K562 (cell line): ENCODE results near the gene MACF1. TPM values are rescaled to one million over a fixed set of nuclear protein-coding genes. Genes with fewer than 3 reads are reported as not detected.

ENCODE experiments used
- ATAC-seq: fragments of 200-7000 bp; cut with Tn5 transposase; 3 replicates; pipeline ENCODE4 v1.9.1; 2020; ENCODE audit warnings: moderate library complexity
- BruUV-seq: library from RNA; stranded (reverse); fragments of 400-500 nt; replicated peaks from 2 replicates; lab custom pipeline; 2021; lab: Mats Ljungman, UMichigan
- CTCF ChIA-PET: fragments of 300-600 bp; formaldehyde crosslinking; extraction: SDS; loops from one replicate; lab custom pipeline; 2021; ENCODE audit warnings: low intra/inter-chr PET ratio; lab: Yijun Ruan, JAX
- POLR2A ChIA-PET: fragments of 300-600, 350-650 bp; sonication (Branson Sonifier 250); formaldehyde crosslinking; extraction: SDS; loops from one replicate; lab custom pipeline; 2021; ENCODE audit warnings: antibody characterized with exemption, inconsistent platforms; lab: Yijun Ruan, JAX
- DNase-seq, 4 experiments: peaks; one replicate each; pipeline versions ENCODE4 v3.0.0 to v3.0.0-alpha.2; 2011 to 2018; ENCODE audit warnings: low spot score in 3 of 4, mixed read lengths in 3 of 4; ENCODE audit errors: extremely low read depth in 1 of 4
- FAIRE-seq: peaks from 2 replicates; lab custom pipeline; 2011; peaks lifted over from hg19 to GRCh38; lab: Jason Lieb, UNC
- H2AFZ ChIP-seq: 2 replicates; pipeline ENCODE4 v1.6.0; 2011; ENCODE audit warnings: low read depth, low read length, control low read depth, inconsistent platforms
- H3K27ac ChIP-seq: fragments of 200-600 bp; 3 replicates; pipeline ENCODE4 v1.8.0; 2011; ENCODE audit warnings: low read depth, mild to moderate bottlenecking, control low read depth, inconsistent platforms, low read length, moderate library complexity, mixed read lengths; ENCODE audit errors: extremely low read depth
- H3K27me3 ChIP-seq, 2 experiments: fragments of 300-600 bp in 1 of 2; 2 replicates in 1 of 2; 3 replicates in 1 of 2; pipeline versions ENCODE4 v1.6.0 to v1.8.0; 2011; ENCODE audit warnings: inconsistent platforms in 2 of 2, low read length in 2 of 2, mild to moderate bottlenecking in 1 of 2, mixed read lengths in 1 of 2, moderate library complexity in 1 of 2; ENCODE audit not compliant: control insufficient read depth in 2 of 2, insufficient read depth in 2 of 2
- H3K36me3 ChIP-seq: fragments of 300-600 bp; 3 replicates; pipeline ENCODE4 v1.8.0; 2011; ENCODE audit warnings: mild to moderate bottlenecking, low read length, inconsistent platforms; ENCODE audit not compliant: control insufficient read depth, insufficient read depth
- H3K4me1 ChIP-seq, 2 experiments: fragments of 200-600 bp in 1 of 2; replicated peaks in 1 of 2; 2 replicates in 1 of 2; 3 replicates in 1 of 2; pipeline versions ENCODE4 v1.5.1 to v1.8.0; 2011; ENCODE audit warnings: inconsistent platforms in 2 of 2, low read length in 2 of 2, mild to moderate bottlenecking in 1 of 2, mixed read lengths in 1 of 2, moderate library complexity in 1 of 2; ENCODE audit not compliant: control insufficient read depth in 2 of 2, insufficient read depth in 2 of 2
- H3K4me2 ChIP-seq: 2 replicates; pipeline ENCODE4 v1.6.1; 2011; ENCODE audit warnings: low read length, control low read depth, inconsistent platforms, mixed read lengths; ENCODE audit not compliant: insufficient read depth
- H3K4me3 ChIP-seq: fragments of 200-600 bp; sonication (generic), shearing (Covaris generic); 2 replicates; pipeline ENCODE4 v1.5.1; 2016; ENCODE audit warnings: control low read depth, inconsistent platforms
- H3K79me2 ChIP-seq: fragments of 200-600 bp; 3 replicates; pipeline ENCODE4 v1.8.0; 2011; ENCODE audit warnings: low read length, inconsistent platforms; ENCODE audit not compliant: control insufficient read depth, insufficient read depth
- H3K9ac ChIP-seq, 2 experiments: 2 replicates each; pipeline versions ENCODE4 v1.6.0 to v1.6.1; 2011; ENCODE audit warnings: low read depth in 2 of 2, low read length in 2 of 2, control low read depth in 1 of 2, inconsistent platforms in 1 of 2, mild to moderate bottlenecking in 1 of 2, mixed read lengths in 1 of 2; ENCODE audit not compliant: insufficient read depth in 1 of 2
- H3K9me1 ChIP-seq: one replicate; pipeline ENCODE4 v1.6.0; 2011; ENCODE audit warnings: inconsistent platforms, mild to moderate bottlenecking, low read length, moderate library complexity; ENCODE audit not compliant: control insufficient read depth, insufficient read depth
- H3K9me3 ChIP-seq: replicated peaks from 2 replicates; pipeline ENCODE4 v1.5.1; 2011; ENCODE audit warnings: low read depth, low read length, inconsistent platforms; ENCODE audit not compliant: control insufficient read depth, insufficient read depth
- H4K20me1 ChIP-seq: replicated peaks from 2 replicates; pipeline ENCODE4 v1.6.1; 2011; ENCODE audit warnings: low read length, inconsistent platforms, mixed read lengths; ENCODE audit not compliant: control insufficient read depth, insufficient read depth
- ASH1L ChIP-seq: fragments of 450-650 bp; IDR thresholded peaks from 2 replicates; pipeline ENCODE4 v1.6.1; 2018; ENCODE audit warnings: borderline replicate concordance, mild to moderate bottlenecking, low read depth; ENCODE audit not compliant: partially characterized antibody
- ESRRB ChIP-seq: fragments of 250-450 bp; sonication (Bioruptor Pico); IDR thresholded peaks from 2 replicates; pipeline ENCODE4 v1.5.0; 2020; ENCODE audit warnings: mild to moderate bottlenecking, moderate library complexity, borderline replicate concordance
- GABPB1 ChIP-seq: sonication (generic); formaldehyde crosslinking; IDR thresholded peaks from 2 replicates; pipeline ENCODE4 v1.8.0; 2022; ENCODE audit warnings: mild to moderate bottlenecking, missing genetic modification reagents
- GMEB1 ChIP-seq: fragments of 250-450 bp; sonication (Bioruptor Pico); IDR thresholded peaks from 2 replicates; pipeline ENCODE4 v1.4.0; 2020; ENCODE audit warnings: mild to moderate bottlenecking
- IFI16 ChIP-seq: fragments of 250-450 bp; sonication (Bioruptor Pico); IDR thresholded peaks from 2 replicates; pipeline ENCODE4 v2.1.2; 2022; ENCODE audit warnings: mild to moderate bottlenecking, inconsistent platforms
- ILK ChIP-seq: fragments of 450-650 bp; IDR thresholded peaks from 2 replicates; pipeline ENCODE4 v1.6.1; 2016; ENCODE audit warnings: missing genetic modification characterization, low read depth, mild to moderate bottlenecking, missing compliant biosample characterization, moderate library complexity, borderline replicate concordance
- NELFE ChIP-seq: IDR thresholded peaks from 2 replicates; pipeline ENCODE4 v1.6.1; 2011; ENCODE audit warnings: mild to moderate bottlenecking; ENCODE audit not compliant: insufficient read depth, insufficient read length
- PKNOX1 ChIP-seq: fragments of 450-650 bp; IDR thresholded peaks from 2 replicates; pipeline ENCODE4 v1.6.1; 2016
- POU5F1 ChIP-seq: fragments of 150-350 bp; IDR thresholded peaks from 2 replicates; pipeline ENCODE4 v1.6.1; 2014; ENCODE audit warnings: borderline replicate concordance, low read length, low read depth, mild to moderate bottlenecking; ENCODE audit not compliant: partially characterized antibody
- SAFB2 ChIP-seq: fragments of 200-400 bp; formaldehyde crosslinking; IDR thresholded peaks from 2 replicates; pipeline ENCODE4 v1.6.1; 2018; ENCODE audit warnings: borderline replicate concordance, low read length, low read depth, moderate library complexity; ENCODE audit not compliant: severe bottlenecking
- SAP30 ChIP-seq: fragments of 200-600 bp; sonication (generic); IDR thresholded peaks from 2 replicates; pipeline ENCODE4 v1.6.1; 2012; ENCODE audit warnings: borderline replicate concordance, low read depth, mild to moderate bottlenecking, moderate library complexity, low read length, control low read depth, inconsistent platforms; ENCODE audit not compliant: insufficient read depth, poor library complexity, severe bottlenecking
- ZNF217 ChIP-seq: sonication (generic); formaldehyde crosslinking; IDR thresholded peaks from 2 replicates; pipeline ENCODE4 v1.8.0; 2022; ENCODE audit warnings: mild to moderate bottlenecking, missing genetic modification reagents
- ZNF253 ChIP-seq: fragments of 250-450 bp; sonication (Bioruptor Pico); conservative IDR thresholded peaks from 2 replicates; pipeline ENCODE4 v1.6.1; 2021; ENCODE audit warnings: mild to moderate bottlenecking
- ZNF263 ChIP-seq: sonication (generic); formaldehyde crosslinking; IDR thresholded peaks from 2 replicates; pipeline ENCODE4 v1.8.0; 2022; ENCODE audit warnings: mild to moderate bottlenecking, missing genetic modification reagents, borderline replicate concordance
- WGBS: fragments of 100-300 bp; shearing (Covaris generic); methylation state at CpG from one replicate; pipeline ENCODE4 v1.1.6; 2016; ENCODE audit warnings: low coverage, mixed read lengths; ENCODE audit not compliant: insufficient coverage; ENCODE audit errors: missing lambda C conversion rate; 5-methylcytosine and 5-hydroxymethylcytosine counted together
- in situ Hi-C: fragments of 300-500 bp; cut with MboI; formaldehyde crosslinking; loops from 4 replicates; pipeline ENCODE4 v1.15.0; 2018; ENCODE audit warnings: inconsistent platforms, mixed read lengths
- intact Hi-C: fragments of 100-400 bp; cut with micrococcal nuclease; formaldehyde crosslinking; loops from 2 replicates; pipeline ENCODE4 v1.14.2; 2022
- polyA plus RNA-seq, 8 experiments: library from polyadenylated mRNA; depleted of rRNA in 4 of 8; stranded (reverse) in 5 of 8; unstranded in 3 of 8; fragments of >200 nt; fragmentation: Nextera tagmentation in 2 of 8; fragmentation: Illumina TruSeq in 1 of 8; extraction: Ambion mirVana in 2 of 8; extraction: Trizol in 1 of 8; gene quantifications; 2 replicates each; pipeline versions ENCODE4 v1.2.1 to v1.2.3, GENCODE V29; 2011 to 2014; ENCODE audit warnings: inconsistent platforms in 1 of 8, missing spikeins in 1 of 8
- total RNA-seq, 7 experiments: library from RNA; depleted of rRNA in 6 of 7; stranded (reverse); fragments of >200 nt in 6 of 7; fragmentation: Illumina TruSeq in 2 of 7; extraction: Trizol in 2 of 7; gene quantifications; 2 replicates each; pipeline versions ENCODE4 v1.2.1 to v1.2.3, GENCODE V29; 2011 to 2021; ENCODE audit warnings: low replicate concordance in 1 of 7
- TF ChIP-seq, protein P1 (sequence below): fragments of 450-650 bp; formaldehyde crosslinking; IDR thresholded peaks from 2 replicates; pipeline ENCODE4 v1.4.0; 2022; ENCODE audit warnings: mild to moderate bottlenecking, moderate library complexity

The MACF1 gene
- total and polyA plus RNA-seq, 9 of the 15 experiments (the other 6 are each of a cell fraction or from before 2014, with no cell fraction given): 13.2 to 232 (median 112) TPM

DNA sequence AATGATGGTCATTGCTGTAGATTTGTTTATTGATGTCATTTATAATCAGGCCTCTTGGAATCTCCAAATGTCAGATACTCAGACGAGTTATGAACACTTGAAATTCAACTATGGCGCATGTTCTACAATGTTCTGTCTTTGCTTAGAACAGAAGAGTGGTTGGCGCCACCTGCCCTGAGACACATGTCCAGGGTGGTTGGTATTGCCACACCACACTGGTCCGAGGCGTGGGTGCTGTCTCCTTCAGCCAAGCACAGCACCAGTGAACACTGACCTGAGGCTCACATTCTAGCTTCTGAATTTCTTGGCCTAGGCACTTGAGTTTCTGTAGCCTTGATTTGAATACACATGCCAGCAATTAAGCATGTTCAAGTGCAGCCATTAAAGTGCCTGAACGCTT, 276.8 kb downstream of the MACF1 start:
- Histone ChIP-seq H2AFZ (no peak overlapping the region), H4K20me1 (no peaks in the 10 kb centered on the region), H3K4me2 (no peak overlapping the region), H3K9ac (no peak overlapping the region), H3K4me3 (no peak overlapping the region), H3K9me3 (no peaks in the 10 kb centered on the region), H3K79me2 (no peaks in the 10 kb centered on the region), H3K27ac (no peak overlapping the region), H3K4me1 (no peaks in the 10 kb centered on the region), H3K36me3 (peaks cover 70% of the 10 kb centered on the region), H3K9me1 (no peaks in the 10 kb centered on the region), H3K27me3 (no peaks in the 10 kb centered on the region)
- in situ Hi-C loops: no loop called here
- FAIRE-seq: no peak
- no peak for DNase-seq
- POLR2A ChIA-PET: interaction anchor here (1.1 kb wide), 1 partner anchor 11 kb away, joined by 4 read pairs; no protein-coding TSS in a partner anchor
- CTCF ChIA-PET: no interaction called here
- no peak for ATAC-seq
- intact Hi-C loops: no loop called here
- no TSS peak for BruUV-seq
- 83% methylated on average over 6 of the region's 6 CpGs for WGBS
- TF ChIP-seq ASH1L (no peak), ESRRB (CRISPR knock-in tag) (no peak), NELFE (no peak), ZNF217 (no peak), PKNOX1 (no peak), ILK (tag) (no peak), ZNF263 (no peak), SAFB2 (no peak), POU5F1 (no peak), GABPB1 (CRISPR knock-in tag) (no peak), IFI16 (no peak), SAP30 (no peak), GMEB1 (CRISPR knock-in tag) (no peak), ZNF253 (CRISPR knock-in tag) (no peak)
- TF ChIP-seq, protein P1, sequence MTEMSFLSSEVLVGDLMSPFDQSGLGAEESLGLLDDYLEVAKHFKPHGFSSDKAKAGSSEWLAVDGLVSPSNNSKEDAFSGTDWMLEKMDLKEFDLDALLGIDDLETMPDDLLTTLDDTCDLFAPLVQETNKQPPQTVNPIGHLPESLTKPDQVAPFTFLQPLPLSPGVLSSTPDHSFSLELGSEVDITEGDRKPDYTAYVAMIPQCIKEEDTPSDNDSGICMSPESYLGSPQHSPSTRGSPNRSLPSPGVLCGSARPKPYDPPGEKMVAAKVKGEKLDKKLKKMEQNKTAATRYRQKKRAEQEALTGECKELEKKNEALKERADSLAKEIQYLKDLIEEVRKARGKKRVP (CRISPR knock-in tag): no peak
